Measurements from ENCODE around the gene SCYGR4.

The SCYGR4 gene

GRCh38 chr2:227617316-227618230 is at the start of gene SCYGR4:
SCYGR4 (plus strand) TSS chr2:227617498; CDS start chr2:227617498, 0 bp downstream.
- H3K4me3 ChIP-seq (ENCODE audit: low read depth, low read length): no peak within 1 kb of the TSS
- no peak for DNase-seq (ENCODE audit: low read depth)
- no peak for TF ChIP-seq CTCF (IDR thresholded peaks at IDR 0.05; ENCODE audit: low read depth, low read length, missing control alignments)

- H3K4me3 ChIP-seq (ENCODE audit: low read depth, low read length): no peak overlapping the region
- TF ChIP-seq CTCF (IDR thresholded peaks at IDR 0.05; ENCODE audit: low read depth, low read length, missing control alignments): no peak
- DNase-seq (ENCODE audit: low read depth): no peak
Measured at GRCh38 chr2:227568852-227569169, 48.5 kb upstream of the SCYGR4 start.

GRCh38 chr2:227570615-227571014 is 46.7 kb upstream of the SCYGR4 start:
- no peak for TF ChIP-seq CTCF (IDR thresholded peaks at IDR 0.05; ENCODE audit: low read depth, low read length, missing control alignments)
- H3K4me3 ChIP-seq (ENCODE audit: low read depth, low read length): no peak overlapping the region
- DNase-seq (ENCODE audit: low read depth): no peak

GRCh38 chr2:227576110-227576509 is 41.2 kb upstream of the SCYGR4 start:
- no peak for DNase-seq (ENCODE audit: low read depth)
- no peak overlapping the region for H3K4me3 ChIP-seq (ENCODE audit: low read depth, low read length)
- no peak for TF ChIP-seq CTCF (IDR thresholded peaks at IDR 0.05; ENCODE audit: low read depth, low read length, missing control alignments)

GRCh38 chr2:227576812-227577211 is 40.5 kb upstream of the SCYGR4 start:
- DNase-seq (ENCODE audit: low read depth): no peak
- no peak overlapping the region for H3K4me3 ChIP-seq (ENCODE audit: low read depth, low read length)
- no peak for TF ChIP-seq CTCF (IDR thresholded peaks at IDR 0.05; ENCODE audit: low read depth, low read length, missing control alignments)

- no peak for DNase-seq (ENCODE audit: low read depth)
- TF ChIP-seq CTCF (IDR thresholded peaks at IDR 0.05; ENCODE audit: low read depth, low read length, missing control alignments): no peak
- no peak overlapping the region for H3K4me3 ChIP-seq (ENCODE audit: low read depth, low read length)
Measured at GRCh38 chr2:227577555-227577954, 39.7 kb upstream of the SCYGR4 start.

- H3K4me3 ChIP-seq (ENCODE audit: low read depth, low read length): no peak overlapping the region
- no peak for DNase-seq (ENCODE audit: low read depth)
- no peak for TF ChIP-seq CTCF (IDR thresholded peaks at IDR 0.05; ENCODE audit: low read depth, low read length, missing control alignments)
Measured at GRCh38 chr2:227578642-227579041, 38.7 kb upstream of the SCYGR4 start.

Data from GM12864 (cell line).